HEK293 (cell line): ENCODE results near the gene CWC25.

ENCODE experiments used
- REST ChIP-seq: fragments of 450-650 bp; formaldehyde crosslinking; IDR thresholded peaks from 2 replicates; pipeline ENCODE4 v1.5.1; 2016; ENCODE audit warnings: missing biosample characterization, missing genetic modification characterization
- ZFP69B ChIP-seq: fragments of 450-650 bp; formaldehyde crosslinking; IDR thresholded peaks from 2 replicates; pipeline ENCODE4 v1.5.1; 2016; ENCODE audit warnings: missing biosample characterization, missing genetic modification characterization
- ZNF350 ChIP-seq: fragments of 450-650 bp; formaldehyde crosslinking; IDR thresholded peaks from 2 replicates; pipeline ENCODE4 v1.5.0; 2017; ENCODE audit warnings: missing biosample characterization, mild to moderate bottlenecking, missing genetic modification characterization
- TF ChIP-seq, protein P1 (sequence below): fragments of 450-650 bp; formaldehyde crosslinking; IDR thresholded peaks from 2 replicates; pipeline ENCODE4 v1.5.1; 2016; ENCODE audit warnings: missing biosample characterization, missing genetic modification characterization

GRCh38 chr17:38852771-38853291, 27.7 kb upstream of the CWC25 start:
- no peak for TF ChIP-seq REST (tag by site-specific recombination)
- TF ChIP-seq ZNF350 (tag by site-specific recombination): no peak
- no peak for TF ChIP-seq ZFP69B
- TF ChIP-seq, protein P1, sequence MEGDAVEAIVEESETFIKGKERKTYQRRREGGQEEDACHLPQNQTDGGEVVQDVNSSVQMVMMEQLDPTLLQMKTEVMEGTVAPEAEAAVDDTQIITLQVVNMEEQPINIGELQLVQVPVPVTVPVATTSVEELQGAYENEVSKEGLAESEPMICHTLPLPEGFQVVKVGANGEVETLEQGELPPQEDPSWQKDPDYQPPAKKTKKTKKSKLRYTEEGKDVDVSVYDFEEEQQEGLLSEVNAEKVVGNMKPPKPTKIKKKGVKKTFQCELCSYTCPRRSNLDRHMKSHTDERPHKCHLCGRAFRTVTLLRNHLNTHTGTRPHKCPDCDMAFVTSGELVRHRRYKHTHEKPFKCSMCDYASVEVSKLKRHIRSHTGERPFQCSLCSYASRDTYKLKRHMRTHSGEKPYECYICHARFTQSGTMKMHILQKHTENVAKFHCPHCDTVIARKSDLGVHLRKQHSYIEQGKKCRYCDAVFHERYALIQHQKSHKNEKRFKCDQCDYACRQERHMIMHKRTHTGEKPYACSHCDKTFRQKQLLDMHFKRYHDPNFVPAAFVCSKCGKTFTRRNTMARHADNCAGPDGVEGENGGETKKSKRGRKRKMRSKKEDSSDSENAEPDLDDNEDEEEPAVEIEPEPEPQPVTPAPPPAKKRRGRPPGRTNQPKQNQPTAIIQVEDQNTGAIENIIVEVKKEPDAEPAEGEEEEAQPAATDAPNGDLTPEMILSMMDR (tag by site-specific recombination): no peak
